ENCODE data around the gene DDOST.

Gene DDOST

GRCh38 chr1:20625176-20626097 is 35.7 kb downstream of the DDOST start:
- no peak for ATAC-seq (replicated peaks; ENCODE audit: extremely low read depth, poor library complexity, severe bottlenecking)
- no peaks in the 10 kb centered on the region for H3K4me1 Mint-ChIP-seq
- no peaks in the 10 kb centered on the region for H3K36me3 Mint-ChIP-seq (ENCODE audit: insufficient read depth)

GRCh38 chr1:20624709-20625108 is 36.5 kb downstream of the DDOST start:
- no peaks in the 10 kb centered on the region for H3K9me3 Mint-ChIP-seq
- ATAC-seq (replicated peaks; ENCODE audit: extremely low read depth, poor library complexity, severe bottlenecking) (no peak), DNase-seq (ENCODE audit: low spot score in 2 of 2) (no peak)
- H3K4me1 Mint-ChIP-seq: no peaks in the 10 kb centered on the region
- no peaks in the 10 kb centered on the region for H3K36me3 Mint-ChIP-seq (ENCODE audit: insufficient read depth)
- no peak overlapping the region for H3K27ac Mint-ChIP-seq (ENCODE audit: low read depth)
- peaks cover 6% of the 10 kb centered on the region for H3K27me3 Mint-ChIP-seq
- no peak overlapping the region for H3K4me3 Mint-ChIP-seq

More at GRCh38 chr1:20625176-20626097, 35.7 kb downstream of the DDOST start:
- no peak for DNase-seq (ENCODE audit: low spot score in 2 of 2)
- no peaks in the 10 kb centered on the region for H3K27me3 Mint-ChIP-seq
- no peaks in the 10 kb centered on the region for H3K9me3 Mint-ChIP-seq
- H3K27ac Mint-ChIP-seq (ENCODE audit: low read depth): no peak overlapping the region
- H3K4me3 Mint-ChIP-seq: no peak overlapping the region

GRCh38 chr1:20621012-20621411 is 40.2 kb downstream of the DDOST start:
- no peaks in the 10 kb centered on the region for H3K36me3 Mint-ChIP-seq (ENCODE audit: insufficient read depth)
- no peak overlapping the region for H3K4me3 Mint-ChIP-seq
- H3K27me3 Mint-ChIP-seq: peaks cover 29% of the 10 kb centered on the region
- no peak overlapping the region for H3K27ac Mint-ChIP-seq (ENCODE audit: low read depth)
- no peaks in the 10 kb centered on the region for H3K9me3 Mint-ChIP-seq
- no peaks in the 10 kb centered on the region for H3K4me1 Mint-ChIP-seq
- DNase-seq (ENCODE audit: low spot score in 2 of 2) (no peak), ATAC-seq (replicated peaks; ENCODE audit: extremely low read depth, poor library complexity, severe bottlenecking) (no peak)

- Mint-ChIP-seq H3K4me3 (no peak overlapping the region), H3K27ac (ENCODE audit: low read depth) (no peak overlapping the region), H3K4me1 (no peaks in the 10 kb centered on the region), H3K27me3 (peaks cover 34% of the 10 kb centered on the region), H3K36me3 (ENCODE audit: insufficient read depth) (no peaks in the 10 kb centered on the region), H3K9me3 (no peaks in the 10 kb centered on the region)
- ATAC-seq (replicated peaks; ENCODE audit: extremely low read depth, poor library complexity, severe bottlenecking) (no peak), DNase-seq (ENCODE audit: low spot score in 2 of 2) (no peak)
Observed at GRCh38 chr1:20619999-20620398, 41.2 kb downstream of the DDOST start.

GRCh38 chr1:20618550-20618949 is 42.6 kb downstream of the DDOST start:
- Mint-ChIP-seq H3K36me3 (ENCODE audit: insufficient read depth) (no peaks in the 10 kb centered on the region), H3K4me3 (no peak overlapping the region), H3K4me1 (no peaks in the 10 kb centered on the region), H3K9me3 (no peaks in the 10 kb centered on the region), H3K27ac (ENCODE audit: low read depth) (no peak overlapping the region), H3K27me3 (peaks cover 34% of the 10 kb centered on the region)
- DNase-seq (ENCODE audit: low spot score in 2 of 2): no peak
- no peak for ATAC-seq (replicated peaks; ENCODE audit: extremely low read depth, poor library complexity, severe bottlenecking)

- Mint-ChIP-seq H3K36me3 (ENCODE audit: insufficient read depth) (no peaks in the 10 kb centered on the region), H3K4me1 (no peaks in the 10 kb centered on the region), H3K4me3 (no peak overlapping the region), H3K27me3 (peaks cover 44% of the 10 kb centered on the region), H3K27ac (ENCODE audit: low read depth) (no peak overlapping the region), H3K9me3 (no peaks in the 10 kb centered on the region)
- no peak for DNase-seq (ENCODE audit: low spot score in 2 of 2)
- ATAC-seq (replicated peaks; ENCODE audit: extremely low read depth, poor library complexity, severe bottlenecking): no peak
Observed at GRCh38 chr1:20616847-20617487, 44.2 kb downstream of the DDOST start.

GRCh38 chr1:20615946-20616846 is 45.0 kb downstream of the DDOST start:
- no peaks in the 10 kb centered on the region for H3K36me3 Mint-ChIP-seq (ENCODE audit: insufficient read depth)
- ATAC-seq (replicated peaks; ENCODE audit: extremely low read depth, poor library complexity, severe bottlenecking) (no peak), DNase-seq (ENCODE audit: low spot score in 2 of 2) (no peak)
- no peak overlapping the region for H3K27ac Mint-ChIP-seq (ENCODE audit: low read depth)
- H3K4me3 Mint-ChIP-seq: no peak overlapping the region
- no peaks in the 10 kb centered on the region for H3K9me3 Mint-ChIP-seq
- peaks cover 47% of the 10 kb centered on the region for H3K27me3 Mint-ChIP-seq
- H3K4me1 Mint-ChIP-seq: no peaks in the 10 kb centered on the region

- no peaks in the 10 kb centered on the region for H3K9me3 Mint-ChIP-seq
- H3K4me3 Mint-ChIP-seq: no peak overlapping the region
- H3K27me3 Mint-ChIP-seq: peaks cover 36% of the 10 kb centered on the region
- H3K36me3 Mint-ChIP-seq (ENCODE audit: insufficient read depth): no peaks in the 10 kb centered on the region
- no peak for DNase-seq (ENCODE audit: low spot score in 2 of 2)
- H3K4me1 Mint-ChIP-seq: no peaks in the 10 kb centered on the region
- no peak for ATAC-seq (replicated peaks; ENCODE audit: extremely low read depth, poor library complexity, severe bottlenecking)
- H3K27ac Mint-ChIP-seq (ENCODE audit: low read depth): peak overlapping the region; percentile 33
Observed at GRCh38 chr1:20614131-20614579, 47.0 kb downstream of the DDOST start.

- H3K4me1 Mint-ChIP-seq: no peaks in the 10 kb centered on the region
- H3K36me3 Mint-ChIP-seq (ENCODE audit: insufficient read depth): no peaks in the 10 kb centered on the region
- no peak overlapping the region for H3K27ac Mint-ChIP-seq (ENCODE audit: low read depth)
- DNase-seq (ENCODE audit: low spot score in 2 of 2) (no peak), ATAC-seq (replicated peaks; ENCODE audit: extremely low read depth, poor library complexity, severe bottlenecking) (no peak)
- no peak overlapping the region for H3K4me3 Mint-ChIP-seq
- no peaks in the 10 kb centered on the region for H3K9me3 Mint-ChIP-seq
- peaks cover 32% of the 10 kb centered on the region for H3K27me3 Mint-ChIP-seq
Observed at GRCh38 chr1:20612221-20612746, 48.9 kb downstream of the DDOST start.

- no peaks in the 10 kb centered on the region for H3K9me3 Mint-ChIP-seq
- H3K4me1 Mint-ChIP-seq: no peaks in the 10 kb centered on the region
- H3K27me3 Mint-ChIP-seq: peaks cover 38% of the 10 kb centered on the region
- H3K27ac Mint-ChIP-seq (ENCODE audit: low read depth): no peak overlapping the region
- ATAC-seq (replicated peaks; ENCODE audit: extremely low read depth, poor library complexity, severe bottlenecking): no peak
- DNase-seq (ENCODE audit: low spot score in 2 of 2): no peak
- no peak overlapping the region for H3K4me3 Mint-ChIP-seq
- H3K36me3 Mint-ChIP-seq (ENCODE audit: insufficient read depth): no peaks in the 10 kb centered on the region
Observed at GRCh38 chr1:20611652-20612051, 49.5 kb downstream of the DDOST start.

- Mint-ChIP-seq H3K9me3 (no peaks in the 10 kb centered on the region), H3K27me3 (peaks cover 33% of the 10 kb centered on the region), H3K36me3 (ENCODE audit: insufficient read depth) (no peaks in the 10 kb centered on the region), H3K4me1 (no peaks in the 10 kb centered on the region), H3K4me3 (no peak overlapping the region), H3K27ac (ENCODE audit: low read depth) (no peak overlapping the region)
- DNase-seq (ENCODE audit: low spot score in 2 of 2): no peak
- no peak for ATAC-seq (replicated peaks; ENCODE audit: extremely low read depth, poor library complexity, severe bottlenecking)
Observed at GRCh38 chr1:20610970-20611369, 50.2 kb downstream of the DDOST start.

GRCh38 chr1:20609541-20609940 is 51.6 kb downstream of the DDOST start:
- Mint-ChIP-seq H3K27ac (ENCODE audit: low read depth) (no peak overlapping the region), H3K4me1 (no peaks in the 10 kb centered on the region), H3K4me3 (no peak overlapping the region), H3K9me3 (no peaks in the 10 kb centered on the region), H3K27me3 (peaks cover 28% of the 10 kb centered on the region), H3K36me3 (ENCODE audit: insufficient read depth) (no peaks in the 10 kb centered on the region)
- no peak for ATAC-seq (replicated peaks; ENCODE audit: extremely low read depth, poor library complexity, severe bottlenecking)
- DNase-seq (ENCODE audit: low spot score in 2 of 2): no peak
